ENCODE measurements around the gene TUBG2.

The TUBG2 gene

GRCh38 chr17:42677012-42677857, 18.2 kb downstream of the TUBG2 start:
- peak; percentile 97 for DNase-seq (ENCODE audit: low read depth)

- peak; percentile 55 for DNase-seq (ENCODE audit: low read depth)
These were observed 19.1 kb downstream of the TUBG2 start for GRCh38 chr17:42677921-42678781.

GRCh38 chr17:42678951-42679491, 19.9 kb downstream of the TUBG2 start:
- no peak for DNase-seq (ENCODE audit: low read depth)

GRCh38 chr17:42679492-42680330, 20.6 kb downstream of the TUBG2 start:
- DNase-seq (ENCODE audit: low read depth) = no peak

GRCh38 chr17:42680331-42680808, 21.3 kb downstream of the TUBG2 start:
- no peak for DNase-seq (ENCODE audit: low read depth)

- DNase-seq (ENCODE audit: low read depth) = no peak
These were observed 23.1 kb downstream of the TUBG2 start, which contains the start of gene CNTNAP1 for GRCh38 chr17:42681976-42682721. Gene CNTNAP1, plus strand, starts transcription at chr17:42682531. Its CDS starts 299 bp downstream, at chr17:42682830.

- no peak for DNase-seq (ENCODE audit: low read depth)
These were observed 23.8 kb downstream of the TUBG2 start for GRCh38 chr17:42682722-42683403.

GRCh38 chr17:42683407-42684034, 24.4 kb downstream of the TUBG2 start:
- DNase-seq (ENCODE audit: low read depth) = no peak

- DNase-seq (ENCODE audit: low read depth) = no peak
These were observed 26.0 kb downstream of the TUBG2 start for GRCh38 chr17:42684929-42685556.

- DNase-seq (ENCODE audit: low read depth) = no peak
These were observed 26.7 kb downstream of the TUBG2 start for GRCh38 chr17:42685831-42686230.

- no peak for DNase-seq (ENCODE audit: low read depth)
These were observed 27.5 kb downstream of the TUBG2 start for GRCh38 chr17:42686520-42687128.

GRCh38 chr17:42687707-42688320, 28.7 kb downstream of the TUBG2 start:
- DNase-seq (ENCODE audit: low read depth) = no peak

GRCh38 chr17:42690596-42690995, 31.5 kb downstream of the TUBG2 start:
- DNase-seq (ENCODE audit: low read depth) = no peak

GRCh38 chr17:42691021-42691545, 32.0 kb downstream of the TUBG2 start:
- no peak for DNase-seq (ENCODE audit: low read depth)

GRCh38 chr17:42692489-42692888, 33.4 kb downstream of the TUBG2 start:
- DNase-seq (ENCODE audit: low read depth) = no peak

GRCh38 chr17:42694524-42694923, 35.4 kb downstream of the TUBG2 start:
- DNase-seq (ENCODE audit: low read depth) = no peak

- DNase-seq (ENCODE audit: low read depth) = no peak
These were observed 36.4 kb downstream of the TUBG2 start for GRCh38 chr17:42695500-42695899.
